OCI-LY3 (cell line): Measurements from ENCODE around the gene PXYLP1.

Experiments used
- H2AFZ ChIP-seq: fragments of 200-600, 300-600 bp; shearing (Covaris generic); 2 replicates; pipeline ENCODE4 v1.6.0; 2014; ENCODE audit warnings: antibody characterized with exemption, low read depth, low read length
- H3K27ac ChIP-seq: fragments of 200-600, 300-600 bp; sonication (generic); 2 replicates; pipeline ENCODE4 v1.5.1; 2014; ENCODE audit warnings: mild to moderate bottlenecking, low read length, moderate library complexity, mixed read lengths
- H3K27me3 ChIP-seq: fragments of 200-600, 300-600 bp; sonication (generic); 2 replicates; pipeline ENCODE4 v1.6.1; 2014; ENCODE audit warnings: low read depth, low read length, mixed read lengths
- H3K36me3 ChIP-seq: fragments of 200-600, 300-600 bp; sonication (generic); replicated peaks from 2 replicates; pipeline ENCODE3; 2014; ENCODE audit warnings: low read depth, low read length, mixed read lengths
- H3K4me1 ChIP-seq: fragments of 300-600, 200-600 bp; sonication (generic); 2 replicates; pipeline ENCODE4 v1.6.1; 2014; ENCODE audit warnings: low read length, mixed read lengths
- H3K4me2 ChIP-seq: fragments of 200-600, 300-600 bp; sonication (generic); 2 replicates; pipeline ENCODE4 v1.6.1; 2014; ENCODE audit warnings: low read length, mixed read lengths
- H3K4me3 ChIP-seq: fragments of 300-600, 200-600 bp; sonication (generic); 2 replicates; pipeline ENCODE4 v1.5.1; 2014; ENCODE audit warnings: antibody characterized with exemption, mild to moderate bottlenecking, low read length, moderate library complexity
- H3K79me2 ChIP-seq: fragments of 300-600, 200-600 bp; shearing (Covaris generic); 2 replicates; pipeline ENCODE4 v1.6.1; 2014; ENCODE audit warnings: mild to moderate bottlenecking, low read length, mixed read lengths
- H3K9ac ChIP-seq: fragments of 300-600, 200-600 bp; shearing (Covaris generic); 2 replicates; pipeline ENCODE4 v1.6.0; 2014; ENCODE audit warnings: mild to moderate bottlenecking, low read length, moderate library complexity
- H3K9me3 ChIP-seq: fragments of 200-600, 300-600 bp; shearing (Covaris generic); 2 replicates; pipeline ENCODE4 v1.6.1; 2014; ENCODE audit warnings: low read length, mixed read lengths; ENCODE audit not compliant: insufficient read depth
- H4K20me1 ChIP-seq: fragments of 200-600, 300-600 bp; sonication (generic); 2 replicates; pipeline ENCODE4 v1.6.1; 2016; ENCODE audit warnings: low read length, mixed read lengths; ENCODE audit not compliant: insufficient read depth
- CTCF ChIP-seq: fragments of 200-600, 300-600 bp; sonication (generic); IDR thresholded peaks from 2 replicates; pipeline ENCODE4 v1.5.1; 2014; ENCODE audit warnings: antibody characterized with exemption, low read length, low read depth
- EZH2phosphoT487 ChIP-seq: fragments of 200-600 bp; shearing (Covaris generic); IDR thresholded peaks from 2 replicates; pipeline ENCODE4 v1.6.1; 2018; ENCODE audit warnings: antibody characterized with exemption, mixed run types, low read depth

PXYLP1 gene

DNA sequence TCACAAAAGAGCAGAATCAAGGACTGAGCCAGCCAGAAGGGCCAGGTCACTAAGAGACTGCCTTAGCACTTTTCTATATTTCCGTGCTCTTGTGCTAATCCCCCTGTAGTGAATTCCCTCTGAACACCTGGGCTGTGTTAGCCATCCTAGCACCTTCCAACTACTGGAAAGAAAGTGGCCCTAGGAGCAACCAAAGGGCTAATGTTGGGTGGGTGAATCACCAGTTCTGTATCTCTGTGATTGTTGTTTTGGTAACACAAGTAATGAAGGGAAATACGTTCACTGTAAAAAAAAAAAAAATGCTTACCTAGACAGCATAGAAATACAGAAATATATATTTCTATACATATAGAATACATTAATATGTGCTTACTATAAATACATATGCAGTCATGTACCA lies 43.9 kb downstream of the PXYLP1 start:
- no peak overlapping the region for H3K4me3 ChIP-seq
- no peaks in the 10 kb centered on the region for H3K36me3 ChIP-seq
- no peak overlapping the region for H3K9ac ChIP-seq
- no peak overlapping the region for H2AFZ ChIP-seq
- no peaks in the 10 kb centered on the region for H3K9me3 ChIP-seq
- H3K27me3 ChIP-seq = no peaks in the 10 kb centered on the region
- H3K79me2 ChIP-seq = no peaks in the 10 kb centered on the region
- H3K27ac ChIP-seq = no peak overlapping the region
- H3K4me1 ChIP-seq = no peaks in the 10 kb centered on the region
- H4K20me1 ChIP-seq = no peaks in the 10 kb centered on the region
- H3K4me2 ChIP-seq = no peak overlapping the region
- TF ChIP-seq EZH2phosphoT487 (no peak), CTCF (no peak)

DNA sequence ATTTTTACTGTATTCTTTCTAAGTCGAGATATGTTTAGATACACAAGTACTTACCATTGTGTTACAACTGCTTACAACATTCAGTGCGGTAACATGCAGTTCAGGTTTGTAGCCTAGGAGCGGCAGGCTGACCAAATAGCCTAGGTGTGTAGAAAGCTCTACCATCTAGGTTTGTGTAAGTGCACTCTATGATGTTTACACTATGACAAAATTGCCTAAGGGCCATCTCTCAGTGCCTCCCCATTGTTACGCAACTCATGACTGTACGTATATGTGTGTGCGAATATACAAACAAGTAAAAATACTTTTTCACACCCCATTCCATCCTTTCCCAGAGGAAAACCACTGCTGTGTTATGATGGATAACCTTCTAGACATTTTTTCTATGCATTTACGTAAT lies 44.3 kb downstream of the PXYLP1 start:
- no peak overlapping the region for H3K27ac ChIP-seq
- no peaks in the 10 kb centered on the region for H3K79me2 ChIP-seq
- no peaks in the 10 kb centered on the region for H3K27me3 ChIP-seq
- no peak overlapping the region for H3K9ac ChIP-seq
- no peaks in the 10 kb centered on the region for H3K36me3 ChIP-seq
- no peak for TF ChIP-seq CTCF
- TF ChIP-seq EZH2phosphoT487 = no peak
- no peaks in the 10 kb centered on the region for H4K20me1 ChIP-seq
- no peak overlapping the region for H3K4me2 ChIP-seq
- no peaks in the 10 kb centered on the region for H3K4me1 ChIP-seq
- no peak overlapping the region for H2AFZ ChIP-seq
- no peak overlapping the region for H3K4me3 ChIP-seq
- no peaks in the 10 kb centered on the region for H3K9me3 ChIP-seq

GRCh38 chr3:141276398-141276797 lies 44.8 kb downstream of the PXYLP1 start:
- TF ChIP-seq CTCF = no peak
- no peak for TF ChIP-seq EZH2phosphoT487
- no peak overlapping the region for H2AFZ ChIP-seq
- H3K4me1 ChIP-seq = no peaks in the 10 kb centered on the region
- no peak overlapping the region for H3K4me2 ChIP-seq
- H3K9me3 ChIP-seq = no peaks in the 10 kb centered on the region
- no peak overlapping the region for H3K9ac ChIP-seq
- H3K79me2 ChIP-seq = no peaks in the 10 kb centered on the region
- no peak overlapping the region for H3K4me3 ChIP-seq
- no peaks in the 10 kb centered on the region for H4K20me1 ChIP-seq
- no peak overlapping the region for H3K27ac ChIP-seq
- no peaks in the 10 kb centered on the region for H3K36me3 ChIP-seq
- H3K27me3 ChIP-seq = no peaks in the 10 kb centered on the region

DNA sequence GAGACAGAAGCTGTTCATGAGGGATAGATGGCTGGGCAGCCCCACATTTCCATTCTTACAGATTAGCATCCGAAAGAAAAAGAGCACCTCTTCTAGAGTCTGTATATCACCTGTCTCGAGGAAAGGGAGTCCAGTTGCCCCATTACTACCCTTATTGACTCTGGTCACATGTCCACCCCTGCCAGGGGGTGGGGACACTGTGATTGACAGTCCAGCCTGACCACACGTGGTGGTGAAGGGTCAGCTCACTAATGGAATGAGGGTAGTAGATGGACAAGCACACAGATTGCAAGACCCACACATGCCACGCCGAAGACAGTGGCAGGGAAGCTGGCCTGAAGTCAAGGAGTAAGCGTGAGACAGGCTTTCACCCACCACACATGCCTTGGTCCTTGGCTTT lies 45.8 kb downstream of the PXYLP1 start:
- Histone ChIP-seq H2AFZ (no peak overlapping the region), H3K36me3 (no peaks in the 10 kb centered on the region), H3K4me2 (no peak overlapping the region), H3K4me3 (no peak overlapping the region), H3K4me1 (no peaks in the 10 kb centered on the region), H3K9me3 (no peaks in the 10 kb centered on the region), H3K27me3 (no peaks in the 10 kb centered on the region), H4K20me1 (no peaks in the 10 kb centered on the region), H3K79me2 (no peaks in the 10 kb centered on the region), H3K27ac (no peak overlapping the region), H3K9ac (no peak overlapping the region)
- no peak for TF ChIP-seq CTCF
